Ectodermal cell (in vitro differentiated cells): Measurements from ENCODE around the gene CBLC.

Experiments used
- H3K27ac ChIP-seq: 2 replicates; pipeline ENCODE4 v1.7.0; 2013; ENCODE audit warnings: mild to moderate bottlenecking, low read depth, low read length; ENCODE audit not compliant: insufficient read depth, poor library complexity, severe bottlenecking
- H3K27me3 ChIP-seq: 2 replicates; pipeline ENCODE4 v1.7.0; 2013; ENCODE audit warnings: mild to moderate bottlenecking, low read length; ENCODE audit not compliant: insufficient read depth, control insufficient read depth, poor library complexity, severe bottlenecking
- H3K36me3 ChIP-seq: one replicate; pipeline ENCODE4 v1.7.0; 2013; ENCODE audit warnings: low read length; ENCODE audit not compliant: control insufficient read depth, insufficient read depth
- H3K4me1 ChIP-seq: one replicate; pipeline ENCODE4 v1.7.0; 2013; ENCODE audit warnings: low read length; ENCODE audit not compliant: control insufficient read depth, insufficient read depth
- H3K4me3 ChIP-seq: 2 replicates; pipeline ENCODE4 v1.7.0; 2013; ENCODE audit warnings: low read depth, low read length, control low read depth; ENCODE audit not compliant: insufficient read depth
- H3K9me3 ChIP-seq: 2 replicates; pipeline ENCODE4 v1.7.0; 2013; ENCODE audit warnings: mild to moderate bottlenecking, low read length, moderate library complexity; ENCODE audit not compliant: control insufficient read depth
- WGBS, 2 experiments: methylation state at CpG; one replicate each; pipeline ENCODE4 v1.1.7; 2013; ENCODE audit warnings: missing lambda C conversion rate in 2 of 2; 5-methylcytosine and 5-hydroxymethylcytosine counted together

Gene CBLC

GRCh38 chr19:44796701-44797115, 19.0 kb downstream of the CBLC start:
- Histone ChIP-seq H3K27me3 (no peaks in the 10 kb centered on the region), H3K36me3 (no peaks in the 10 kb centered on the region), H3K4me3 (no peak overlapping the region), H3K9me3 (no peaks in the 10 kb centered on the region), H3K4me1 (no peaks in the 10 kb centered on the region), H3K27ac (no peak overlapping the region)
- WGBS, 2 experiments = 29 to 32% methylated on average over 12 of the region's 12 CpGs

GRCh38 chr19:44799627-44800346, 22.1 kb downstream of the CBLC start:
- Histone ChIP-seq H3K27me3 (no peaks in the 10 kb centered on the region), H3K4me3 (no peak overlapping the region), H3K36me3 (no peaks in the 10 kb centered on the region), H3K9me3 (no peaks in the 10 kb centered on the region), H3K27ac (no peak overlapping the region), H3K4me1 (no peaks in the 10 kb centered on the region)
- 79% methylated on average over 10 of the region's 10 CpGs for WGBS, 2 experiments

- Histone ChIP-seq H3K4me1 (no peaks in the 10 kb centered on the region), H3K9me3 (no peaks in the 10 kb centered on the region), H3K36me3 (no peaks in the 10 kb centered on the region), H3K4me3 (no peak overlapping the region), H3K27ac (no peak overlapping the region), H3K27me3 (no peaks in the 10 kb centered on the region)
- WGBS, 2 experiments = 17 to 18% methylated on average over 3 of the region's 3 CpGs
Measured at GRCh38 chr19:44800461-44800860, 22.8 kb downstream of the CBLC start.

GRCh38 chr19:44803442-44804428, 26.0 kb downstream of the CBLC start:
- 93% methylated on average over 13 of the region's 13 CpGs for WGBS, 2 experiments
- no peaks in the 10 kb centered on the region for H3K9me3 ChIP-seq
- H3K4me1 ChIP-seq = peaks cover 11% of the 10 kb centered on the region
- no peaks in the 10 kb centered on the region for H3K27me3 ChIP-seq
- H3K4me3 ChIP-seq = no peak overlapping the region
- no peak overlapping the region for H3K27ac ChIP-seq
- no peaks in the 10 kb centered on the region for H3K36me3 ChIP-seq

GRCh38 chr19:44806291-44806690, 28.6 kb downstream of the CBLC start:
- Histone ChIP-seq H3K4me1 (peaks cover 24% of the 10 kb centered on the region), H3K27ac (no peak overlapping the region), H3K4me3 (no peak overlapping the region), H3K36me3 (no peaks in the 10 kb centered on the region), H3K9me3 (no peaks in the 10 kb centered on the region), H3K27me3 (peaks cover 6% of the 10 kb centered on the region)
- WGBS, 2 experiments = 54 to 69% methylated on average over 7 of the region's 7 CpGs

- H3K4me3 ChIP-seq = no peak overlapping the region
- no peaks in the 10 kb centered on the region for H3K36me3 ChIP-seq
- H3K9me3 ChIP-seq = no peaks in the 10 kb centered on the region
- peaks cover 24% of the 10 kb centered on the region for H3K4me1 ChIP-seq
- H3K27me3 ChIP-seq = peaks cover 6% of the 10 kb centered on the region
- no peak overlapping the region for H3K27ac ChIP-seq
- WGBS, 2 experiments = 80 to 87% methylated on average over 5 of the region's 5 CpGs
Measured at GRCh38 chr19:44807162-44807561, 29.5 kb downstream of the CBLC start.

- H3K27ac ChIP-seq = no peak overlapping the region
- no peaks in the 10 kb centered on the region for H3K9me3 ChIP-seq
- H3K4me3 ChIP-seq = no peak overlapping the region
- H3K27me3 ChIP-seq = peaks cover 6% of the 10 kb centered on the region
- WGBS, 2 experiments = 30 to 33% methylated on average over 13 of the region's 14 CpGs
- no peaks in the 10 kb centered on the region for H3K36me3 ChIP-seq
- peaks cover 24% of the 10 kb centered on the region for H3K4me1 ChIP-seq
Measured at GRCh38 chr19:44807652-44808462, 30.2 kb downstream of the CBLC start.

GRCh38 chr19:44808463-44809371, 31.0 kb downstream of the CBLC start, which contains the start of gene BCAM:
TSS of gene BCAM (plus strand) at chr19:44809103. CDS start at chr19:44809125, 22 bp downstream.
- H3K36me3 ChIP-seq = no peaks in the 10 kb centered on the region
- H3K27ac ChIP-seq = no peak within 1 kb of the TSS
- H3K4me1 ChIP-seq = peaks cover 24% of the 10 kb centered on the region
- WGBS, 2 experiments = 1 to 2% methylated on average over 59 of the region's 59 CpGs
- H3K4me3 ChIP-seq = peak within 1 kb of the TSS; percentile 47
- H3K27me3 ChIP-seq = peaks cover 6% of the 10 kb centered on the region
- no peaks in the 10 kb centered on the region for H3K9me3 ChIP-seq

GRCh38 chr19:44809577-44810233, 32.0 kb downstream of the CBLC start:
- no peaks in the 10 kb centered on the region for H3K9me3 ChIP-seq
- peak overlapping the region; percentile 47 for H3K4me3 ChIP-seq
- WGBS, 2 experiments = 57% methylated on average over 6 of the region's 7 CpGs
- H3K27ac ChIP-seq = no peak overlapping the region
- peaks cover 24% of the 10 kb centered on the region for H3K4me1 ChIP-seq
- no peaks in the 10 kb centered on the region for H3K36me3 ChIP-seq
- H3K27me3 ChIP-seq = peaks cover 6% of the 10 kb centered on the region
